ENCODE measurements around the gene RDH5. TPM values are rescaled to one million over a fixed set of nuclear protein-coding genes. Genes with fewer than 3 reads are reported as not detected.

RDH5 gene
- total RNA-seq, 1 experiment from 2014 or later: 5.8 TPM

Other genes with a start within 250 kb of the RDH5 start
- gene OR6C68, start 228.0 kb upstream of the RDH5 start, total RNA-seq (2021): not detected in 3 replicates
- gene OR6C4, start 170.8 kb upstream of the RDH5 start, total RNA-seq (2021): not detected in 3 replicates
- gene OR2AP1, start 147.9 kb upstream of the RDH5 start, total RNA-seq (2021): not detected in 3 replicates
- not detected in 3 replicates for gene OR10P1, start 83.5 kb upstream of the RDH5 start, total RNA-seq (2021)
- 77.8 to 96.2 TPM (median 80.4 TPM) in 3 replicates for gene ITGA7, start 12.5 kb upstream of the RDH5 start, total RNA-seq (2021)
- gene BLOC1S1, start 4.3 kb upstream of the RDH5 start, total RNA-seq (2021): 81.9 to 97.1 TPM (median 95.1 TPM) in 3 replicates
- gene CD63, start 8.6 kb downstream of the RDH5 start, total RNA-seq (2021): 409 to 419 TPM (median 414 TPM) in 3 replicates
- gene GDF11, start 22.7 kb downstream of the RDH5 start, total RNA-seq (2021): 16.9 to 20.7 TPM (median 19.6 TPM) in 3 replicates
- 98.3 to 102 TPM (median 100 TPM) in 3 replicates for gene SARNP, start 97.3 kb downstream of the RDH5 start, total RNA-seq (2021)
- gene ORMDL2, start 97.6 kb downstream of the RDH5 start, total RNA-seq (2021): 32.9 to 37.9 TPM (median 34.8 TPM) in 3 replicates
- 32.1 to 34.5 TPM (median 34.1 TPM) in 3 replicates for gene DNAJC14, start 109.2 kb downstream of the RDH5 start, total RNA-seq (2021)
- gene MMP19, start 122.5 kb downstream of the RDH5 start, total RNA-seq (2021): 0.98 to 1.6 TPM (median 1.0 TPM) in 3 replicates
- gene PYM1, start 207.5 kb downstream of the RDH5 start, total RNA-seq (2021): 55.5 to 61.7 TPM (median 57.3 TPM) in 3 replicates
- 19.8 to 25.5 TPM (median 23.6 TPM) in 3 replicates for gene DGKA, start 210.8 kb downstream of the RDH5 start, total RNA-seq (2021)
- 72.2 to 86.5 TPM (median 79.3 TPM) in 3 replicates for gene PMEL, start 245.6 kb downstream of the RDH5 start, total RNA-seq (2021)
- gene CDK2, start 246.4 kb downstream of the RDH5 start, total RNA-seq (2021): 37.6 to 44.1 TPM (median 43.1 TPM) in 3 replicates

Data from WTC11 (cell line).